ENCODE measurements around the gene TOMT.
A peak's percentile ranks its signal among the peaks of the same experiment; 100 is the strongest.

The TOMT gene

DNA sequence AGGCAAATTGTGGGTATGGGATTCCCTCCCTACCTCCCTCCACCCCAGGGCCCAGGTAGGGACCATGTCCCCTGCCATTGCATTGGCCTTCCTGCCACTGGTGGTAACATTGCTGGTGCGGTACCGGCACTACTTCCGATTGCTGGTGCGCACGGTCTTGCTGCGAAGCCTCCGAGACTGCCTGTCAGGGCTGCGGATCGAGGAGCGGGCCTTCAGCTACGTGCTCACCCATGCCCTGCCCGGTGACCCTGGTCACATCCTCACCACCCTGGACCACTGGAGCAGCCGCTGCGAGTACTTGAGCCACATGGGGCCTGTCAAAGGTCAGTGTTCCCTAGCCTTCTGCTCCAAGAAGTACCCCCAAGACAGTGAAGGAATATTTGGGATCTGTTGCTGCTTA, at the start of gene TOMT:
Gene TOMT (plus strand): TSS at position 37 of the 400 bp plus-strand sequence. CDS start 28 bp downstream, at position 65.
- TF ChIP-seq CTCF (IDR thresholded peaks at IDR 0.05) = no peak

DNA sequence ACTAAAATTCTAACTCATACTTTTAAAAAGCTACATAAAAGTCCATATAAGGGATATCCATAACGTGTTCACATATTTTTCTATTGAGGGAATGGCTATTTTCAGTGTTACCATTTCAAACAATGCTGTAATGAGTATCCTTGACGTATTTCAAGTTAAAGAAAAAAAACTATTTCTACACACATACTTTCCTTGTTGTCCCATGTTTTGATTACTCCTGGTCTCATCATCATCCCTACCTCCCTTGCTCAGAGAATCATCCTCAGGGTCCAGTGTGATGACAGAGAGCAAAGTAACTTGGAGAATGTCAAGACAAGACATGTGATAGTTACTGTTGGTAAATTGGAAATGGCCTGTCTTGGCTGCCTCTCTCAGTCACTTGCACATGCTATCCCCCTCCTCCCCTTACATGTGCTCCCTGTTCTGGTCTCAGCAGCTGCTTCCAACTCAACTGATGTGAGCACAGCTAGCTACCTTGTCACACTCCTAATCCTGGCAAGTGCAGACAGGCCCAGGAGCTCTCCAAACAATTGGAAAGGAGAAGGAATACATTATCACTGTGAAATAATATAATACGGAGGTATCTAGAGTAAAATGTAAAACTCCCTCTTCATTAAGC, 47.2 kb upstream of the TOMT start:
- H3K36me3 ChIP-seq = peaks cover 4% of the 10 kb centered on the region
- peaks cover 13% of the 10 kb centered on the region in 2 experiments for H3K4me1 ChIP-seq (ENCODE audit: control insufficient read depth in 1 of 2, insufficient read depth in 1 of 2, low read depth in 1 of 2, low read length in 1 of 2)
- H3K27ac ChIP-seq = no peak overlapping the region
- no peaks in the 10 kb centered on the region for H3K27me3 ChIP-seq
- H3K9me3 ChIP-seq = no peaks in the 10 kb centered on the region
- TF ChIP-seq CTCF (IDR thresholded peaks at IDR 0.05) = no peak
- no peak overlapping the region for H3K4me3 ChIP-seq (ENCODE audit: low read depth in 1 of 2, low read length in 1 of 2)

More for the DNA sequence above, at the start of gene TOMT:
- no peaks in the 10 kb centered on the region for H3K27me3 ChIP-seq
- H3K4me1 ChIP-seq (ENCODE audit: control insufficient read depth in 1 of 2, insufficient read depth in 1 of 2, low read depth in 1 of 2, low read length in 1 of 2) = peaks cover 29 to 31% of the 10 kb centered on the region in 2 experiments
- no peaks in the 10 kb centered on the region for H3K9me3 ChIP-seq
- H3K27ac ChIP-seq = peak within 1 kb of the TSS; percentile 95
- H3K4me3 ChIP-seq (ENCODE audit: low read depth in 1 of 2, low read length in 1 of 2) = no peak within 1 kb of the TSS
- no peaks in the 10 kb centered on the region for H3K36me3 ChIP-seq

DNA sequence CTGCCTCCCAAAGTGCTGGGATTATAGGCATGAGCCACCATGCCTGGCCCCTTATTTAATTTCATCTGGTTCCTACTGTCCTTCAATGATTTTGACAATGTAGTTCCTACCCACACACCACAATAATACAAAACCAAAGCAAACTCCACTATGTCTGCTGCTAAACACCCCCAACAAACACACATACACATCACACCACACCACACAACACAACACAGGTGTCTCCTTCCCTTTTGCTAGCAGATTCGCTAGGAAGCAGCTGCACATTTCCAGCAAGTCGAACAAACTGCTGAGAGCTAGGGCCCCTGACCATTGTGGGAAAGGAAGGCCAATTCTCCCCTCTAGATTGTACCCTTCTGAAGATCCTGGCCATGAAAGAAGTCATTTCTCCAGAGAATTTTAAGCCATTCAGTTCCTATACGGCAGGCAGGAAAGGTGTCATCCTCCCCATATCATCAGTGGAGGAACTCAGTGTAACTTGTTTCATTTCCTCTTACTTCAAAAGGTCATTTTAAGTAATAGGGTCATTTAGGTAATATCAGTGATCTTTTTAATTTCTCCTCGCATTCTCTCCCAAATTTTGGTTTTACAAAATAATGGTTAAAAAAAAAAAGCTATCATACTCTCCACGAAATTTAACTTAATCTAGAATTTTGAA, 43.9 kb upstream of the TOMT start:
- no peak for TF ChIP-seq CTCF (IDR thresholded peaks at IDR 0.05)
- peaks cover 13 to 17% of the 10 kb centered on the region in 2 experiments for H3K4me1 ChIP-seq (ENCODE audit: control insufficient read depth in 1 of 2, insufficient read depth in 1 of 2, low read depth in 1 of 2, low read length in 1 of 2)
- H3K27ac ChIP-seq = peak overlapping the region; percentile 80
- no peaks in the 10 kb centered on the region for H3K9me3 ChIP-seq
- H3K36me3 ChIP-seq = peaks cover 4% of the 10 kb centered on the region
- no peaks in the 10 kb centered on the region for H3K27me3 ChIP-seq
- no peak overlapping the region for H3K4me3 ChIP-seq (ENCODE audit: low read depth in 1 of 2, low read length in 1 of 2)

GRCh38 chr11:72066855-72067254, 38.9 kb upstream of the TOMT start:
- H3K27ac ChIP-seq = peak overlapping the region; percentile 28
- H3K4me1 ChIP-seq (ENCODE audit: control insufficient read depth in 1 of 2, insufficient read depth in 1 of 2, low read depth in 1 of 2, low read length in 1 of 2) = peaks cover 53 to 59% of the 10 kb centered on the region in 2 experiments
- no peak for TF ChIP-seq CTCF (IDR thresholded peaks at IDR 0.05)
- no peaks in the 10 kb centered on the region for H3K27me3 ChIP-seq
- H3K36me3 ChIP-seq = no peaks in the 10 kb centered on the region
- no peaks in the 10 kb centered on the region for H3K9me3 ChIP-seq
- H3K4me3 ChIP-seq (ENCODE audit: low read depth in 1 of 2, low read length in 1 of 2) = no peak overlapping the region

- Histone ChIP-seq H3K4me3 (ENCODE audit: low read depth in 1 of 2, low read length in 1 of 2) (no peak overlapping the region), H3K9me3 (no peaks in the 10 kb centered on the region), H3K4me1 (ENCODE audit: control insufficient read depth in 1 of 2, insufficient read depth in 1 of 2, low read depth in 1 of 2, low read length in 1 of 2) (peaks cover 53 to 59% of the 10 kb centered on the region in 2 experiments), H3K27ac (peak overlapping the region; percentile 28), H3K27me3 (no peaks in the 10 kb centered on the region), H3K36me3 (no peaks in the 10 kb centered on the region)
- TF ChIP-seq CTCF (IDR thresholded peaks at IDR 0.05) = no peak
Observed at GRCh38 chr11:72067266-72067665, 38.5 kb upstream of the TOMT start.

Measured in neutrophil (primary cell).